Measurements from ENCODE around the gene C12orf50.
"Not testable (repeated sequence)": the region's sequence is repeated elsewhere in the genome, so short reads cannot be mapped to it uniquely, and the experiment has no call there.

The C12orf50 gene

DNA sequence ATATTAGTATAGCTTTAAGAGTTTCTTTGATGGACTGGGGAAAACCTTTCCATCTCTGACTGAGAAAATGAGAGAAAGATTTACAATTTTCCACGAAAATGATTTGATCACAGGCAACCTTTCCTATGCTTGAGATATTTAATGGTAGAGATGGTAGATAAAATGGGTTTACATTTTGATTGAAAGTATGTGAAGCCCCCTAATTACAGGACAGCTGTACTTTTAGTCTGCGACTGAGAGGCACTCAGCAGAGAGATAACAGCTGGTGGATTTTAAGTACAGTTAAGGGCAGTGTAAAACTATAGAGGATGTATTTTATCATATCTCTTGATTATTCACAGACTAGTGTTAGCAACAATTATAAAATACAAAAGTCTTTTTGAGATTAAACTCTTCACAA is 40.7 kb downstream of the C12orf50 start:
- no peak for DNase-seq (ENCODE audit: low read depth in 2 of 2)

DNA sequence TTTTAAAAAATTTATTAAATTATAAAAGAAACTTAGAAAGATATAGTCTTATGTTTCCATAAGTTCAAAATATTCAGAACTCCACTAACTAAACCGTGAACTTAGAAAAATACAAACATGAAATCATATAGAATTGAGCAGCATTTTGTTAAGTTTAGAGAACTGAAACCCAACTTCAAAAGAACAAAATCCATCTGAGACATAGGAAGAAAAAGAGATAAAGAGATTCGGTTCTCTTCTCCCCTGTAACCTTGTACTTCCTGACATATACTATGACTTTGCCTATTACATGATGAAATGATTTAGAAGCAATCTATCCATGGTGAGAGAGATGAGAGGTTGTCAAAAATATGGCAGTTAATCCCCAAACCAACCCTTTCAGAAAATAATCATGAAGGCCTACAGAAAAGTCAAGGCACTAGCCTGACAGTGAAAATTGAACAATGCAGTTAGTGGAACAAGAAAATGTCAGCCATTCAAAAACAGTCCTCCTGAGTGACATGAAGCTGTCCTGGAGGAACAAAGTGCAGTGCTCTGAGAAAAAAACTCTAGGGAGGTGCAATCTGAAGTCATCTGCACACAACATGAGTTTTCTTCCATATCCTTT is 44.0 kb downstream of the C12orf50 start:
- DNase-seq (ENCODE audit: low read depth in 2 of 2), result no peak

DNA sequence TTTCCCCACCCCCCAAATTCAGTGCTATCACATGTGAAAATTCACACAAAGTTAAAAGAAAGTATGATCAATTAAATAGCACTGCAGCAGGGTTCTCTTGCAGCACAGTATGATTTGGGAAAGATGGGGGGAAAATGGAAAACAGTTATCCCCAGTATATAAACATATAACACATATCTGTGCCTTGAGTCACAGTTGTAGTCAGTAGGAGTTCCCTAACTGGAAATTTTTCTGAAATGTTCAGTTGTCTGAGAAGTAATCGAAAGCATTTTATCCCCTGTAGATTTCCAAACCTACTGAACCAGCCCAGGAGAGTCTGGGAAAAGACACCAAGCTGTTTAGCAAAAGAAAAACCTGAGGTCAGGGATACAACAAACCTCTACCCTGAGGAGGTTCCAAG is 47.0 kb downstream of the C12orf50 start:
- DNase-seq (ENCODE audit: low read depth in 2 of 2), result no peak

DNA sequence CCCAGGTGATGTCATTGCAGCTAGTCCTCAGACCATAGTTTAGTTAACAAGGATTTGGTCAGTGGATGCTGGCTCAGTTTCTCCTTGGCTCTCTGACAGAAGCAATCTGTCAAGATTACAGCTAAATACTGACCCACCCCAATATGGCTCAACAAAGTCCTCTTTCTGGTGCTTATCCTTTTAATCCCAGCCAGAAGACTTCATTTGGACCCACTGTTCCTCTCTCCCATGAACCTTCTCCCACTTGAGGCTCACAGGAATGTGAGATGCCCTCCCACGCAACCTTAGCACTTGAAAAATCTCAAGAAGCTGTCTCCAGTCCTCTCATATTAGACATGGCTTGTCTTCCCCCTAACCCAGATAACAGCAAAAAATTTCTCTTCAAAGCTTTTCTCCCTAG is 47.7 kb downstream of the C12orf50 start:
- no peak for DNase-seq (ENCODE audit: low read depth in 2 of 2)

DNA sequence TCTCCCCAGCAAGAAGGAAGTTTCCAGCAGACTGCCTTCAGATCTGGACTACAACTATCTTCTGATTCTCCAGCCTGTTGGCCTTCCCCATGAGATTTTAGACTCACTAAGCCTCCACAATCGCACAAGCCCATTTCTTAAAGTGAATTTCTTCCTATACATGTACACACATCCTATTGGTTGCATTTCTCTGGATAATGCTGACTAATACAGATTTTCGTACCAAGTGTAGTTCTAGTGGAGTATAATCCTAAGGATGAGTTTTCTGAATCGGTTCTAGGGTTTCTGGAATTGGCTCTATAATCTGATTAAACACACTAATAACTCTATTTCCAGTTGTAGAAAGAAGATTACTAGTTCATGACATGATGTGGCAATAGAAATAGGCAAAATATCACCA is 53.3 kb downstream of the C12orf50 start:
- DNase-seq (ENCODE audit: low read depth in 2 of 2), result no peak

DNA sequence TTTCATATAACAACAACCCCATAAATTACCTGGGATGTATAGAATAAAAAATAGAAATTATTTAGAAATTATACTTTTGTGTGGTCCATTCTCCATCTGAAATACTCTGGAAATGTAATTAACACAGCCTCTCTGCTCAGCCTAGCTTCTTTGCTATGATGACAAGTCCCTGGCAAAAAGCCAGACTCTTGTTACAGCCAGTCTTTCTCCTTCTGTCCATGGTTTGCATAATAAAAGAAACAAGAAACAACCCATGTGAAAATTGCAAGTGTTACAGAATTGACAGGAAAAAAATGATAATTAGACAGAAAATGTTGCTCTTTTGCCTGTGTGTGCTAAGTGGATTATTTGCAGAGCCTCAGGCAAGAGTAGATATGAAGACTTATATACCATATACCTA is 61.3 kb downstream of the C12orf50 start:
- no peak for DNase-seq (ENCODE audit: low read depth in 2 of 2)

DNA sequence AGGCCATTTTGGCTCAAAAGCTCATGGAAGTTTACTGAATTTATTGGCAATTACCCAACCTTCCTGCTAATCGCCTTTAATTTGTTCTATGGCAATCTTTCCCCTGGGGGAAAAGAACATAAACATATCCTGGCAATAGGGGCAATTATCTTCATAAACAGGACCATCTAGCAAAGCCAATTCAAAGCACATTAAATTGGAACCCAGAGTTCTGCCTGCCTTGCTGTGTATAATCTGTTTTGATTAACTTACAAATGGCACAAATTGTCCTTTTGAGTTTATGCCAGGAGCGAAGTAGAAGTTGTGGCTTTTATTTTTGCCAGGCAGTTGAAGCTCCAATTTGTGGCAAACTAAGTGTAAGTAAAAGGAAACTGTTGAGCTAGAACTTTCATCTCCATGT is 68.6 kb downstream of the C12orf50 start:
- no peak for DNase-seq (ENCODE audit: low read depth in 2 of 2)

DNA sequence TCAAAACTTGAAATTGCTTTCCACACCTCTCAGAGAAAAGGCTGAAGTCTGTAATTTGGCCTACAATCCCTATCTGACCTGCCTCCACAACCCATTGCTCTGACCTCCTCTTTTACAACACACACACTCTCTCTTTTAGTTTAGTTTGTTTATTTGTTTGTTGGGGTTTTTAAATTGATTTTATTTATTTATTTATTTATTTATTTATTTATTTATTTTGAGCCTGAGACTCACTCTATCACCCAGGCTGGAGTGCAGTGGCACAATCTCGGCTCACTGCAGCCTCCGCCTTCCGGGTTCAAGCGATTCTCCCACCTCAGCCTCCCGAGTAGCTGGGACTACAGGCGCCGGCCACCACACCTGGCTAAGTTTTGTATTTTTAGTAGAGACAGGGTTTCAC is 75.2 kb downstream of the C12orf50 start:
- DNase-seq (ENCODE audit: low read depth in 2 of 2), result not testable (repeated sequence)

DNA sequence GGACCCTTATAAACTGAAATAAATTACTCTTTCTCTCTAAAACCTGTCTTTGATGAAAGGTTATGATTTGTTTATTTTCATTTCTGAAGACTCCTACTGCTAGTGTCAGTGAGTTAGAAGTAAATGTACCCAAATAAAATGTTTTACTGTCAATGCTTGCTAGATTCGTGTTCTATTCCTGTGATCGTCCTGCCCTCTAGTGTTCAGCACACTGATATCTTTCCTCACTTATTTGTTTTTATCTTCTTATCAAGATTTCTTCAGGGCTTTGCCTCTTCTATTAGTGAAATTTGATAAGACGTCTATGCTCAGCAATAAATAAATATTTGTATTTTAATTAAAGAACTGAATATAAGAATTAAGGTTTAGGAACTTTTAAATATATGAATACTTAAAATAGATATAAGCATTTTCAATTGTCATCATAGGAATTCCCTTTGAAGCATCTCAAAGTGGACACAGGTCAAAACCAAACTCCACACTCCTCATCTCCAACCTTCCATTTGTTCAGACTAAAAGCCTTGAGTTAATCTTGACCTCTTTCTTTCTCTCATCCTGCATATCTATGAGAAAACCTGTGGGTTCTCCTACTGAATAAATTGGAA is 75.8 kb downstream of the C12orf50 start:
- DNase-seq (ENCODE audit: low read depth in 2 of 2), result no peak

DNA sequence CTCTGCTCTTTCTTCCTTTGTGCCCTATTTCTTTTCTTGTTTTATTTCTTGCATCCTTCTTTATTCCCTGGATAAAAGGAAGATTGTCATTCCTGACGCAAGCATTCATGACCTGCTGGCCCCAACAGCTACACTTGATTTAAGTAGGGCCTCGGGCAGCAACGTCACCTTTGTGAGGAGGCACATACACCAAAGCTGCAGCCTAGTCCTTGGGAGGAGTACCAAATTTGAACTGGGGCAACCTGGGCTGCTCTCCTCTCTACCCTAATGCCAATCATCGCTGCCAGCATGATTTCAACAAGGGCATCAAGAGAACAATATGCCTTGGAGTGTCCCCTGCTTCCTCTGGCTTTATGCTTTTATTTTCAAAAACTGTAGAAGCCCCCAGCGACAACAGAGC is 76.4 kb downstream of the C12orf50 start:
- no peak for DNase-seq (ENCODE audit: low read depth in 2 of 2)

DNA sequence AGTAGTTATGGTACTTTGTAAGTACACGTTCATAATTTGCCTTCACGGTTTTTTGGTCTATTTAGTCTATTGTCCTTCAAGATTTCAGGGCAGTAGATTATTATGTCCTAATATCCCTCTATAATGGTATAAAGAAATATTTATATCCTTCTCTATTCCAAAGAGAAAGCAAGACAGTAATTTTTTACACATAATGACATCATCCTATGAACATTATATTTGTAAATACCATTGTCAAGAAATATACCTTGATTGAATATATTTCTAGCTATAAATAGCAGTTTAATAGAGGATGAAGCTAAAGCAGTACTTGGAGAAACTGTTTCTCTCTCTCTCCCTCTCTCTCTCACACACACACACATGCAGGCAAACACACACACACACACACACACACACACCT is 77.0 kb downstream of the C12orf50 start:
- no peak for DNase-seq (ENCODE audit: low read depth in 2 of 2)

DNA sequence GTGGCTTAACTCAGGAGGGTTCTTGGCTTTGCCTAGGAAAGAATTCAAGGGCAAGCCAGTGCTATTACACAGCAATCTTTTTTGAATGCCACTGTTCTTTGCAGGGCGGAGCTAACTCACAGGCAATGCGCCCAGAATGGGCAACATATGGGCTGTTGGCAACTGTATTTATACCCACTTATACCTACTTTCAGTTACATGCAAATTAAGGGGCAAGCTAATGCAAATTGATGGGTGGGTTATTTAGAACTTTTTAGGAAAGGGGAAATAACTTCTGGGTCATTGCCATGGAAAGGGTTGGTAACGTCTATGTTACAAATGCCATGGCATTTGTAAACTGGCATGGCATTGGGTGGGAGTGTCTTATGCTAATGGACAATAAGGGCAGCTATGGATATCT is 85.4 kb downstream of the C12orf50 start:
- no peak for DNase-seq (ENCODE audit: low read depth in 2 of 2)

DNA sequence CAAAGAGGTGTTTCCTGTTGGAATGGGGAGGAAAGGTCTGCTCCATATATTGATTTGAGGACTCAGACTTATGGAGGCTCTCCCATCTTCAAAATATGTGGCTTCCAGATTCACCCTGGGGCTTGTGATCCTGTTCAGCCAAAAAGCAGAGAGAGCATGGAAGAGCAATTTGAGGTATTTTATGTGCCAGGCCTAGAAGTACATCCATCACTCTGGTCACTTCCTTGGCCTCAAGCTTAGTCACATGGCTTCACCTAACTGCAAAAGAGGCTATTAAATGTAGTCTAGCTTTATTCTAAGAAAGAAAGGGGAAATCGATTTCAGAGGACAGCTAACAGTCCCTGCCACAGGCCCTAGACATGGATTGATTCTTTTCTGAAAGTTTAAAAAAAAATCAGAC is 86.2 kb downstream of the C12orf50 start:
- DNase-seq (ENCODE audit: low read depth in 2 of 2), result no peak

DNA sequence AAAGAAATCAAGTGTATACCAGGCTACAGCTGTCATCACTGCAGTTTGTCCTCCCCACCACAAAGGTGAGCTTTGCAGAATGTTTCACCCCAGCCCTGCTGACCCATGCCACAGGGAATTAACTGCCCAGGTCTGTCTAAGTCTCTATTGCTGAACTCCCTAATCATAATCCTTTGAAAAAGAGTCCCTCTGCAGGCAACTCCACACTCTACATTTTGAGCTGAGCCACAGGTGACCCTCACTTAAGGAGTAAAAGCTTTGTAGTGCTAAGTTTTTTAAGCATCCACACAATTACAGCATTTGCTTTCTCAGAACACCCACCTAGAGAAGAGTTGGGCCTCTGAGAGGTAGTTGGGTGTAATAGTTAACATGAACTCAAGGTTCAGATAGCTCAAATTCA is 90.0 kb downstream of the C12orf50 start:
- no peak for DNase-seq (ENCODE audit: low read depth in 2 of 2)

DNA sequence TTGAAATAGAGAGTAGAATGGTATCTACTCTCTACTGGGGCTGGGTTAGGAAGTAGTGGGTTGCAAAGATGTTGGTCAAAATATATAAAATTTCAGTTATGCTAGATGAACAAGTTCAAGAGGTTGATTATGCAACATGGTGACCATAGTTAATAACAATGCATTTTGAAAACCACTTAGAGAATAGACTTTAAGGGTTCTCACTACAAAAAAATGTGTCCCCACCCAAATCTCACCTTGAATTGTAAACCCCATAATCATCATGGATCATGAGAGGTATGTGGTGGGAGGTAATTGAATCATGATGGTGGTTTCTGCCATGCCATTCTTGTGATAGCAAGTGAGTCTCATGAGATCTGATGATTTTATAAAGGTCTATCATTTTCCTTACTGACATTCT is 94.0 kb downstream of the C12orf50 start:
- DNase-seq (ENCODE audit: low read depth in 2 of 2), result no peak

DNA sequence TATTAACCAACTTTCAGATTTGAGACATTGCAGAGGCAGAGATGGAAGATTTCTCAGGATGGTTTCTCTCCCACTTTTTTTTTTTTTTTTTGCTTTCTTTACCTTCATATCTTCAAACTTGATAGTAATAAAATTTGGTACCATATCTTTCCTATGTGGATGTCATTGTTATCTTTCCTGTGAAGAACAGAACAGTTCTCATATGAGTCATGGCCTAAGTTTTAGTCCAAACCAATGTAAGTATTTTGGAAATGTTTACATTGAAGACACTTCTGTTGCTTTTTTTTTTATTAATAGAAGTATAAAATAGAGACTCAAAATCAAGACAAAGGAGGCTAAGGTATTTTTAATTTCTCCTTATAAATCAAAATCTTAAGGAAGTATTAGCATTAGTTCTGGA is 95.2 kb downstream of the C12orf50 start:
- no peak for DNase-seq (ENCODE audit: low read depth in 2 of 2)

DNA sequence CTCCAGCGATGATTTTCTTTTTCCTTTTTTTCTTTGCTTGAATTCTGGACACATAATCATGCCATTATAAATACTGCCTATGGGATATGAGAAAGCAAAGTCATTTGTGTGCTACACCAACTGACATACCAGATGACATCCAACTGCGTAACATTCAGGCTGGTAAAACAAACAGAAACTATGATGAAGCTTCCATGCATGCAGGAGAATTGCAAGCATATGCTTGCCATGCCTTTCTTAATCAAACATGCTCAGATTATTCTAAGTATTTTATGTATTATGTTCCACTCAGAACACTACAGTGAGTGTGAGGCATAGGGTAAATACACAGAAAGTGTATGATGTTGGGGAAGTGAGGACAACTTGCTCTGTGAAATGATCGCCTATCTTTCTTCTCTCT is 97.4 kb downstream of the C12orf50 start:
- no peak for DNase-seq (ENCODE audit: low read depth in 2 of 2)

DNA sequence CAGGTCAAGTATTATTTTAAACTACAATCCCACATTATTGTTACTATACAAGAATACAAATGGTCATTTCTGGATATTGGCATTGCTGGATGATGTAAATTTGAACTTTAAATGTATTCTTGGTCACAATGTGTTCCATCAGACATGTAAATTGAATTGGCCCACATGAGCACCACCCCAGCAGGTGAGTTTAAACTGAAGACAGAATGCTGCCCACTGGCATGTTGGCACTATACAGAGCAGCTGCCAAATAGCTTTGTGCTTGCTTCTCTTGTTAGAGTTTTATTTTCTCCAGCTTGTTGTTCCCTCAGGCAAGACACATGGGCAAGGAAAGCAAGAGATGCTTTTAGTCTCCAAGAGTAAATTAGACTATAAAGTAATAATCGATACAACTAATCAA is 98.6 kb downstream of the C12orf50 start:
- no peak for DNase-seq (ENCODE audit: low read depth in 2 of 2)

Measured in activated CD4-positive, alpha-beta T cell treated with anti-CD3 and anti-CD28 coated beads for 24 hours (primary cell).